ENCODE results near the gene PLSCR1. TPM values are rescaled to one million over a fixed set of nuclear protein-coding genes. Genes with fewer than 3 reads are reported as not detected.

Gene PLSCR1
- total RNA-seq, 2 donors from 2014 or later, result 61.7 to 64.9 TPM

DNA sequence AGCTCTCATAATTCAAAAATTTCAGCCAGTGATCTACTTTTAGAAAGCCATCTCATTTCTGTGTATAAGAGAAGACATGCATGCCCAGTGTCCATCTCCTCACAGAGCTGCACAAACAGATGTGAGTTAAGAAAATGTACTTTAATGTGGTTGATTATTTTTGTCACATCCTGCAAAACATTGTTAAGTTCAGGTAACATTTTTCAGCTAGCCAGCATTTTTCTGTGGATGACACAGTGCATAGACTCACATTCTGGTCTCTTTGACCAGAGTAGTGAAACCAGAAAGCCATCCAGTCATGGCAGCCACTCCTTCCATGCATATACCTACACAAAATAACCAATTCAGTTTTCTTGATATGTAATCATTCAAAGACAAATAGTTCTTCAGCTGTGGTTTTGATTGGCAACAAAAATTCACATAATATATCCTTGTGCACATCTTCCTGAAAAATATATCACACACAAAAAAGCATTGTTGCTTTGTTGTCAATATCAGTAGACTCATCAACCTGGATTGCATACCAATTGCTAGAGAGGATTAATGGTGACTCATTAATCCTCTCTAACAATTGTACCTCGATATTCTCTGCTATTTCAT lies 2.1 kb upstream of the PLSCR1 start:
- no peak for DNase-seq
- 39 to 40% methylated on average over 1 of the region's 1 CpG for WGBS, 2 donors
- Histone ChIP-seq H3K27ac (no peak overlapping the region), H3K4me3 (no peak overlapping the region), H3K4me1 (peaks cover 10% of the 10 kb centered on the region), H3K9me3 (no peaks in the 10 kb centered on the region), H3K36me3 (replicated peaks in 1 of 2; ENCODE audit: insufficient read depth in 1 of 2, low read depth in 2 of 2) (no peaks in the 10 kb centered on the region), H3K27me3 (no peaks in the 10 kb centered on the region)
- ATAC-seq, result no peak
- TF ChIP-seq, protein P1, sequence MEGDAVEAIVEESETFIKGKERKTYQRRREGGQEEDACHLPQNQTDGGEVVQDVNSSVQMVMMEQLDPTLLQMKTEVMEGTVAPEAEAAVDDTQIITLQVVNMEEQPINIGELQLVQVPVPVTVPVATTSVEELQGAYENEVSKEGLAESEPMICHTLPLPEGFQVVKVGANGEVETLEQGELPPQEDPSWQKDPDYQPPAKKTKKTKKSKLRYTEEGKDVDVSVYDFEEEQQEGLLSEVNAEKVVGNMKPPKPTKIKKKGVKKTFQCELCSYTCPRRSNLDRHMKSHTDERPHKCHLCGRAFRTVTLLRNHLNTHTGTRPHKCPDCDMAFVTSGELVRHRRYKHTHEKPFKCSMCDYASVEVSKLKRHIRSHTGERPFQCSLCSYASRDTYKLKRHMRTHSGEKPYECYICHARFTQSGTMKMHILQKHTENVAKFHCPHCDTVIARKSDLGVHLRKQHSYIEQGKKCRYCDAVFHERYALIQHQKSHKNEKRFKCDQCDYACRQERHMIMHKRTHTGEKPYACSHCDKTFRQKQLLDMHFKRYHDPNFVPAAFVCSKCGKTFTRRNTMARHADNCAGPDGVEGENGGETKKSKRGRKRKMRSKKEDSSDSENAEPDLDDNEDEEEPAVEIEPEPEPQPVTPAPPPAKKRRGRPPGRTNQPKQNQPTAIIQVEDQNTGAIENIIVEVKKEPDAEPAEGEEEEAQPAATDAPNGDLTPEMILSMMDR (IDR thresholded peaks at IDR 0.05), result no peak
- TF ChIP-seq POLR2A (IDR thresholded peaks at IDR 0.05), result no peak
- intact Hi-C loops (cut with DNase I), result no loop called here

DNA sequence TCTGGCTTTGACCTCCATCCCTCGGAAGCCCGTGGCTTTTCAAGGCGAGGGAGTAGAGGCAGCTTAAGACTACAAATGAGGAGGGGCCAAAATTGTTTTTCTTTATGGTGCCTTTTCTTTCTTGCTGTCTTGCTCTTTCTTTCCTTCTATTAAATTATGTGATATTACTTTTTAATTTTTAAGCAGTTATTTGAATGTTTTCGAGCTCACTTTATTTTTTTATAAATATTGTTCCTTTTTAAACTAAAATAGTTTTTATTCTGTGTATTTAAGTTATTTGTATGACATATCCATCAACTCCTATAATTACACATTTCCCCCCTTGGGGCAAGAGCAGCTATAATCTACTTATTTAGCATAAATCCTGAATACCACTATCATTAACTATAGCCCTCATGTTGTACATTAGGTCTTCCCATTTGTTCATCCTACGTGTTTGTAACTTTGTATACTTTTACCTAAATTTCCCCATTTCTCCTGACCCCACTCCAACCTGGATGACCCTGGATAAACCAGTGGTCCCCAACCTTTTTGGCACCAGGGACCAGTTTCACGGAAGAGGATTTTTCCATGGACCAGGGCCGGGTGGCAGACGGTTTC lies 622 bp upstream of the PLSCR1 start:
- Histone ChIP-seq H3K9me3 (no peaks in the 10 kb centered on the region), H3K4me1 (peaks cover 24% of the 10 kb centered on the region)
- WGBS, 2 donors, result 43 to 47% methylated on average over 8 of the region's 8 CpGs

DNA sequence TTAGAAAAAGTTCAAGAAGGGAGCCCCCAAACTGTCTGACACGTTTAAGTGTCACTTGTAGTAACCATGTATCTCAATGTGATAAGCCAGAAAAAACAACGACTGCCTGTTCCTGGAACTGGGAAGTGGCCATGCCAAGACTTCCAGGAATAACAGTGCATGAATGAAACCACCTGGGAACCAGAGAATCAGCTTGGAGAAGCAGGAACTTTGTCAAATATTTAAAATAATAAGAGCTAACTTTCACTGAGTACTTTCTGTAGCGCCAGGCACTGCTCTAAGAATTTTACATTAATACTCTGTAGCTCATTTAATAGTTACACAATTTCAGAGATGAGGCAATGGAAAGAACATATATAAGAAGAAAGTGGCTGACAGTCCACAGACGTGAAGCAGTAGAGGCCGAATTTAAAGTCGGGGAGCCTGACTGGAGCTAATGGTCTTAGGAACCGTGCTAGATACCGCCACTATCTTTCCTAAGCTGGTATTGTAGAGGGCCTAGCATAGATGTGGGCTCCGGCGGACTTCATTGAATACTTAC lies 876 bp downstream of the PLSCR1 start:
- peak; percentile 27 for ATAC-seq
- DNase-seq, result peak; percentile 18 to 52 (median 40)
- TF ChIP-seq POLR2A (IDR thresholded peaks at IDR 0.05), result no peak
- TF ChIP-seq, protein P1 (IDR thresholded peaks at IDR 0.05), result no peak
- Histone ChIP-seq H3K36me3 (replicated peaks in 1 of 2; ENCODE audit: insufficient read depth in 1 of 2, low read depth in 2 of 2) (no peaks in the 10 kb centered on the region), H3K27me3 (no peaks in the 10 kb centered on the region), H3K9me3 (no peaks in the 10 kb centered on the region), H3K4me3 (peak overlapping the region; percentile 54 to 65), H3K4me1 (peaks cover 34% of the 10 kb centered on the region), H3K27ac (peak overlapping the region; percentile 94 to 98 (median 98))
- intact Hi-C loops (cut with DNase I), result no loop called here
- 0 to 1% methylated on average over 10 of the region's 10 CpGs for WGBS, 2 donors

More for the DNA sequence above, 622 bp upstream of the PLSCR1 start:
- Histone ChIP-seq H3K27me3 (no peaks in the 10 kb centered on the region), H3K27ac (peak overlapping the region; percentile 94 to 98 (median 98)), H3K36me3 (replicated peaks in 1 of 2; ENCODE audit: insufficient read depth in 1 of 2, low read depth in 2 of 2) (no peaks in the 10 kb centered on the region), H3K4me3 (peak overlapping the region; percentile 54 to 65)
- intact Hi-C loops (cut with DNase I), result no loop called here
- DNase-seq, result no peak
- TF ChIP-seq, protein P1 (IDR thresholded peaks at IDR 0.05), result no peak
- TF ChIP-seq POLR2A (IDR thresholded peaks at IDR 0.05), result no peak
- no peak for ATAC-seq

DNA sequence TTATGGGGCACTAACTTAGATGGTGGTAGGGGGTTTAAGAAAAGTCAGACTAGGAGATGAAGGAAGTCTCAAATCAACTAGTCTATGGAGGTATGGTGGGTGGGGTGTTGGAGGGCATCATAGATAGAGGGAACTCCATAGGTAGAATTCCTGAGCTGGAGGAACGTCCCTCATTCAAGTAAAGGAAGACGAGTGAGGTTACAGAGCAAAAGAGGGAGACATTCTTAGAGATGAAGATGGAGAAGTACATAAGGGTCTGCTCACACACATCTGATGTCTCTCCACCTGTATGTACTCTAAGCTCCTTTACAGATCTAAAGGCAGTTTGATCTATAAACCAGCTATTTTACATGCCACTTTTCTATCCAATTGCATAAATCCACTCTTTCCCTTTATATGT lies 1.4 kb downstream of the PLSCR1 start:
- no peak for DNase-seq
- WGBS, 2 donors, result 33 to 43% methylated on average over 2 of the region's 2 CpGs
- ATAC-seq, result no peak
- intact Hi-C loops (cut with DNase I), result no loop called here
- H3K27ac ChIP-seq, result peak overlapping the region; percentile 27 to 98 (median 98)
- no peaks in the 10 kb centered on the region for H3K27me3 ChIP-seq
- peaks cover 35% of the 10 kb centered on the region for H3K4me1 ChIP-seq
- H3K4me3 ChIP-seq, result peak overlapping the region in 1 of 2 donors; percentile 65
- H3K9me3 ChIP-seq, result no peaks in the 10 kb centered on the region
- H3K36me3 ChIP-seq (replicated peaks in 1 of 2; ENCODE audit: insufficient read depth in 1 of 2, low read depth in 2 of 2), result no peaks in the 10 kb centered on the region
- TF ChIP-seq, protein P1 (IDR thresholded peaks at IDR 0.05), result no peak
- no peak for TF ChIP-seq POLR2A (IDR thresholded peaks at IDR 0.05)
